ACC112 (cell line): ENCODE measurements around the gene ACER3.
"Not testable (repeated sequence)": the region's sequence is repeated elsewhere in the genome, so short reads cannot be mapped to it uniquely, and the experiment has no call there.

ENCODE experiments used
- H2AFZ ChIP-seq: fragments of 200-600 bp; sonication (generic); one replicate; pipeline ENCODE4 v1.6.0; 2017; ENCODE audit warnings: antibody characterized with exemption, low read length; ENCODE audit not compliant: unreplicated experiment
- H3K27ac ChIP-seq: fragments of 200-600 bp; sonication (generic); 2 replicates; pipeline ENCODE4 v1.5.1; 2014; ENCODE audit warnings: low read depth, mild to moderate bottlenecking, antibody characterized with exemption, low read length, moderate library complexity
- H3K27me3 ChIP-seq: fragments of 200-600 bp; sonication (generic); 2 replicates; pipeline ENCODE4 v1.6.1; 2014; ENCODE audit warnings: mild to moderate bottlenecking, antibody characterized with exemption, low read length, moderate library complexity, mixed read lengths; ENCODE audit not compliant: insufficient read depth
- H3K36me3 ChIP-seq: fragments of 200-600 bp; sonication (generic); 2 replicates; pipeline ENCODE4 v1.6.1; 2016; ENCODE audit warnings: mild to moderate bottlenecking, antibody characterized with exemption, low read length, moderate library complexity, mixed read lengths; ENCODE audit not compliant: insufficient read depth
- H3K4me1 ChIP-seq: fragments of 200-600 bp; sonication (generic); one replicate; pipeline ENCODE4 v1.6.1; 2016; ENCODE audit warnings: low read length, mixed read lengths; ENCODE audit not compliant: insufficient read depth, unreplicated experiment, control insufficient read depth
- H3K4me3 ChIP-seq: fragments of 200-600 bp; sonication (generic); 2 replicates; pipeline ENCODE4 v1.5.1; 2014; ENCODE audit warnings: mild to moderate bottlenecking, low read depth, low read length
- H3K79me2 ChIP-seq: fragments of 200-600 bp; sonication (generic); one replicate; pipeline ENCODE4 v1.6.0; 2016; ENCODE audit warnings: low read length; ENCODE audit not compliant: control insufficient read depth, unreplicated experiment, insufficient read depth

ACER3 gene

DNA sequence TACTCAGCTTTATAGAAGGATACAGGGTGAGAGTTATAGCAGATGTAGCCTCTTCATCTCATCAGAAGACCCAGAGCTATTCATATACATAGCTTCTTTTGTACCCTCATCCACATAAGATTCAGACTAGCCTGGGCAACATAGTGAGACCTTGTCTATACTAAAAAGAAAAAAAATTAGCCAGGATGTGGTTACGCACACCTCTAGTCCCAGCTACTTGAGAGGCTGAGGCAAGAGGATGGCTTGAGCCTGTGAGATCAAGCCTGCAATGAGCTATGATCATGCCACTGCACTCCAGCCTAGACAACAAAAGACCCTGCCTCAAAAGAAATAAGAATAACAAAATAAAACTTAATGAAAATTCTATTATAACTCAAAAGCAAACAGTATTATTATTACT, 136.8 kb downstream of the ACER3 start:
- no peaks in the 10 kb centered on the region; the same call in 1 of the 2 replicates for H3K36me3 ChIP-seq
- H3K27ac ChIP-seq, result no peak overlapping the region
- no peaks in the 10 kb centered on the region for H3K4me1 ChIP-seq
- H2AFZ ChIP-seq, result no peak overlapping the region
- H3K27me3 ChIP-seq, result no peaks in the 10 kb centered on the region
- H3K79me2 ChIP-seq, result no peaks in the 10 kb centered on the region
- no peak overlapping the region for H3K4me3 ChIP-seq

DNA sequence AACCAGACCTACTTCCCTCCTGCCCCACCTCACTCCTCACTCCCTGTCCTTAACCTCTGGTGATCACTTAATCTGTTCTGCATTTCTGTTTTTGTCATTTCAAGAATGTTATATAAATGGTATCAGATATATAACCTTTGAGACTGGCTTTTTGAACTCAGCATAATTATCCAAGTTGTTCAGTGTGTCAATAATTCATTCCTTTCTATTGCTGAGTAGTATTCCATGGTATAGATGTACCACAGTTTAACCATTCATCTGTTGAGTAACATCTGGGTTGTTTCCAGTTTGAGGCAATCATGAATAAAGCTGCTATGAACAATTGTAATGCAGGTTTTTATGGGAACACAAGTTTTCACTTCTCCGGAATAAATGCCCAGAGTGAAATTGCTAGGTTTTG, 138.9 kb downstream of the ACER3 start:
- H3K4me3 ChIP-seq, result no peak overlapping the region
- H3K27ac ChIP-seq, result no peak overlapping the region
- H3K79me2 ChIP-seq, result no peaks in the 10 kb centered on the region
- H3K27me3 ChIP-seq, result no peaks in the 10 kb centered on the region
- H3K36me3 ChIP-seq, result no peaks in the 10 kb centered on the region; the same call in 1 of the 2 replicates
- no peaks in the 10 kb centered on the region for H3K4me1 ChIP-seq
- no peak overlapping the region for H2AFZ ChIP-seq

DNA sequence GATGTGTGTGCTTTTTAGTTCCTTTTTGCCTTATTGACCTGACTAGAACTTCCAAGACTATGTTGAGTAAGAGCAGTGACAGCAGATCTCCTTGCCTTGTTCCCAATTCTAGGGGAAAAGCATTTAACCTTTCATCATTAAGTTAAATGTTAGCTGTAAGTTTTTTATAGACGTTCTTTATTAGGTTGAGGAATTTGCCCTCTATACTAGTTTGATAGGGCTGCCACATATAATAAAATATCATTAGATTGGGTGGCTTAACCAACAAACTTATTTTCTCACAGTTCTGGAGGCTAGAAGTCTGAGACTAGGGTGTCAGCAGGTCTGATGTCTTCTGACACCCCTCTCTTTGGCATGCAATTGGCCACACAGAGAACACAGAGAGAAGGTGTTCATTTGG, 140.9 kb downstream of the ACER3 start:
- no peak overlapping the region for H3K4me3 ChIP-seq
- no peak overlapping the region for H2AFZ ChIP-seq
- H3K27ac ChIP-seq, result no peak overlapping the region
- H3K27me3 ChIP-seq, result no peaks in the 10 kb centered on the region
- H3K79me2 ChIP-seq, result no peaks in the 10 kb centered on the region
- H3K4me1 ChIP-seq, result no peaks in the 10 kb centered on the region
- no peaks in the 10 kb centered on the region; the same call in 1 of the 2 replicates for H3K36me3 ChIP-seq

DNA sequence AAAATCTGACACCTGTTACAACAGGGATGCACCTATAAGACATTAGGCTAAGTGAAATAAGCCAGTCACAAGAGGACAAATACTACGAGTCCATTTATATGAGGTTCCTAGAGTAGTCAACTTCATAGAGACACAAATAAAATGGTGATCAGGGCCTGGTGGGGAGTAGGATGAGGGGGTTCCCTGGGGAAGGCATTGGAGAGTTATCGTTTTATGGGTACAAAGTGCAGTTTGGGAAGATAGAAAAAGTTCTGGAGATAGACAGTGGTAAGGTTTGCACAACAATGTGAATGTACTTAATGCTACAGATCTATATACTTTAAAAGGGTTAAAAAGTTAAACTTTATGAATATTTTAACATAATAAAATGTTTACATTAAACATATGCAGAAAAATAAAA, 142.1 kb downstream of the ACER3 start:
- H3K27me3 ChIP-seq, result no peaks in the 10 kb centered on the region
- H3K4me1 ChIP-seq, result no peaks in the 10 kb centered on the region
- H3K79me2 ChIP-seq, result no peaks in the 10 kb centered on the region
- H2AFZ ChIP-seq, result no peak overlapping the region
- H3K36me3 ChIP-seq, result no peaks in the 10 kb centered on the region; the same call in 1 of the 2 replicates
- no peak overlapping the region for H3K27ac ChIP-seq
- no peak overlapping the region for H3K4me3 ChIP-seq

DNA sequence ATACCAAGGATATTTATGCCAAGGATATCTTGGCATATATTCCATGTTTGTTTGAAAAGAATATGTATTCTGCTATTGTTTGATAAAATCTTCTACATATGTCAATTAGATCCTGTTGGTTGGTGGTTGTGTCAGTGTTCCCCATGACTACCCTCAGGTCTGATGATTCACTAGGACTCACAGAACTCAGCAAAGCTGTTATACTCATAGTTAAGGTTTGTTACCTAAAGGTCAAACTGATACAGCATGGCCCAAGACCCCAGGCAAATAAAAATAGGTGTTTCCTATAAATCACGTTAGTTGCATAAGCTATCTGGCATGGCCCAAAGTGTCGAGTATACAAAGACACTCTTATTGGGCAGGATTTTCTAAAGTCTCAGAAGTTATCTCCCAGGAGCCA, 143.2 kb downstream of the ACER3 start:
- no peaks in the 10 kb centered on the region for H3K4me1 ChIP-seq
- H3K27me3 ChIP-seq, result no peaks in the 10 kb centered on the region
- no peak overlapping the region for H3K4me3 ChIP-seq
- no peak overlapping the region for H3K27ac ChIP-seq
- H3K79me2 ChIP-seq, result no peaks in the 10 kb centered on the region
- 0 out of 2 replicates have a peak, but pooled peaks cover 3% of the 10 kb centered on the region for H3K36me3 ChIP-seq
- no peak overlapping the region for H2AFZ ChIP-seq

DNA sequence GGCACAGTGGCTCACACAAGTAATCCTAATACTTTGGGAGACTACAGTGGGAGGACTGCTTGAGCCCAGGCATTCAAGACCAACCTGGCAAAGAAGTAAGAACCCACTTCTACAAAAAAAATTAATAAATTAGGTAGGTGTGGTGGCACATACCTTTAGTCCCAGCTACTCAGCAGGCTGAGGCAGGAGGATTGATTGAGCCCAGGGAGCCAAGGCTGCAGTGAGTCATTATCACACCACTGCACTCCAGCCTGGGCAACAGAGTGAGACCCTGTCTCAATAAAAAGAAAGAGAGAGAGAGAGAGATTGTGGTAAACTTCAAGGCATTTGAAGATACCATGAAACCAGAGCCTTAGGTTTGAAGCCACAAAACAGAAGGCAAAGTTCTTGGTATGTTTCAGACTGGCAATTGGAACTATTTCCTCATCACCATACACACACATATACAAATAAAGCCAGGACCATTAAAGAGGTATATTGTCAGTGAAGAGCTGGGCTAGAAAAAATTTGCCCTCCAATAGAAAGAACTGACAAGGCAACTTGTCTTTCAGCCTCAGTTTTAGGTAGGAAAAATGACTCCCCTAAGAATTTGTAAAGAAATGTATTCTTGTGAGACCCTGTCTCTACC, 148.9 kb downstream of the ACER3 start:
- 0 out of 2 replicates have a peak, but pooled peaks cover 4% of the 10 kb centered on the region for H3K36me3 ChIP-seq
- H3K79me2 ChIP-seq, result no peaks in the 10 kb centered on the region
- H3K27ac ChIP-seq, result no peak overlapping the region
- no peaks in the 10 kb centered on the region for H3K27me3 ChIP-seq
- no peaks in the 10 kb centered on the region for H3K4me1 ChIP-seq
- H3K4me3 ChIP-seq, result no peak overlapping the region
- no peak overlapping the region for H2AFZ ChIP-seq

DNA sequence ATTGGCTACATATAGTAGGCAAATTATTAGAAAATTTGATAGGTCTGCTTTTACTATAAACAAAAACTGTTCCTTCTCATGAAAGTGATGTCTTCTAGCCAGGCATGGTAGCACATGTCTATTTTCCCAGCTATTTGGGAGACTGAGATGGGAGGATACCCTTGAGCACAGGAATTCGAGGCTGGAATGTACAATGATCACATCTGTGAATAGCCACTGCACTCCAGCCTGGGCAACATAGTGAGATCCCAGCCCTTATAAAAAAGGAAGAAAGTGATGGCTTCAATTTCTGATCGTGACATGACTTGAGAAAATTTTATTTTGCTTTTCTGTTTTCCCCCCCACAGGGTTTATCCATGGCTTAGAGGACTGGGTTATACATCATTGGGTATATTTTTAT, 154.0 kb downstream of the ACER3 start:
- no peaks in the 10 kb centered on the region for H3K27me3 ChIP-seq
- H2AFZ ChIP-seq, result no peak overlapping the region
- no peak overlapping the region for H3K27ac ChIP-seq
- H3K36me3 ChIP-seq, result no peaks in the 10 kb centered on the region
- H3K79me2 ChIP-seq, result no peaks in the 10 kb centered on the region
- peaks cover 9% of the 10 kb centered on the region for H3K4me1 ChIP-seq
- no peak overlapping the region for H3K4me3 ChIP-seq

DNA sequence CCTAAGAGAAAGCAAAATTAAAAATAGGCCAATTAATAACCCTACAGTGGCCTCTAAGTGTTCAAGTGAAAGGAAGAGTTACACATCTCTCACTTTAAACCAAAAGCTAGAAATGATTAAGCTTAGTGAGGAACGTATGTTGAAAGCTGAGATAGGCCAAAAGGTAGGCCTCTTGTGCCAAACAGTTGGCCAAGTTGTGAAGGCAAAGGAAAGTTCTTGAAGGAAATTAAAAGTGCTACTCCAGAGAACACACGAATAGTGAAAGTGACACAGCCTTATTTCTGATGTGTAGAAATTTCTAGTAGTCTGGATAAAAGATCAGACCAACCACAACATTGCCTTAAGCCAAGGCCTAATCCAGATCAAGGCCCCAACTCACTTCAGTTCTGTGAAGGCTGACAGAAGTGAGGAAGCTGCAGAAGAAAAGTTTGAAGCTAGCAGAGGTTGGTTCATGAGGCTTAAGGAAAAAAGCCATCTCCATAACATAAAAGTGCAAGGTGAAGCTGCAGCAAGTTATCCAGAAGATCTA, 157.7 kb downstream of the ACER3 start:
- not testable (repeated sequence) for H3K79me2 ChIP-seq, H3K27ac ChIP-seq, H3K4me3 ChIP-seq, H2AFZ ChIP-seq, H3K36me3 ChIP-seq, H3K27me3 ChIP-seq
- peaks cover 24% of the 10 kb centered on the region for H3K4me1 ChIP-seq

DNA sequence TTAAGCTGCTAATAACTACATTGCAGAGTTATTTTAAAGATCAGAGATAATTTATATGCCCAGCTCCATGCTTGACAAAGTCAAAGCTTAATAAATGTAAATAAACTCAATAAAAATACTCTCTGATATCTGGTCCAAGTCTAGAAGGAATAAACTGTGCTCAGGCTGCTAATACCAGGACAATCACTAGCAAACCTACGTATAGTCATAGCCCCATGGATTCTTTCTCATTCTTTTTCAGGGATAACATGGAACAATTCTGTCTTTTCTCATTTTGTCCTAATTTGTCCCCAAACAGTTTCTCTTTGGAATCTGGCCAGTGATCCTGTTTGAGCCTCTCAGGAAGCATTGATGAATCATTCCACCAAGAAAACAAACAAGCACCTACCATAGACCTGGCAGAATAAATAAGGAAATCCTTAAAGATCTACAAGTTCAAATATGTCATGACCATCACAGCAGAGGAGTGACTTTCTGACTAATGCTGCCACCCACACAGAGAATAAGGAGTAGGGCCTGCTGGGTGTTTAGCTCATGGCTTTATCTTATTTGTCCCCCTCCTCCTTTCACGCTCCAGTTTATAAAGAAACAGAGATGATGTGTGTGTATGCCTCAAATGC, 159.4 kb downstream of the ACER3 start:
- Histone ChIP-seq H3K27me3 (no peaks in the 10 kb centered on the region), H3K36me3 (no peaks in the 10 kb centered on the region), H3K79me2 (no peaks in the 10 kb centered on the region), H3K4me3 (no peak overlapping the region), H3K4me1 (peaks cover 24% of the 10 kb centered on the region), H3K27ac (peak overlapping the region; percentile 34), H2AFZ (no peak overlapping the region)

DNA sequence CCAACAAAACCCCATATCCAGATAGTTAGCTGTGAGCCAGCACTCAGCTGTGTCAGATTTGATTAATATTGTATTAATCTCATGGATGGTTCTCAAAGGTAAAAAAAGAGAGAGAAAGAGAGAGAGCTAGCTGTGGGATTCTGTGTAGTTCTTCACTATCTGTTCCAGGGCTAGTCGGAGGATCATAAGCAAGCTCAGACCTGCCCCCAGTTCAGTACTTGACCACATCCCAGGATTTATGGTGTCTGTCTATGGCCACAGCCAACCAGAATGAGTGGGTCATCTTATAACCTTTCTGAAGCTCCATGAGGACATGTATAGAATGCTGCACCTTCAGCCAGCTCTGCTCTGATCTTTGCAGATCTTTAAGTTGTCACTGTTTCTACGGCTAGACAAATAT, 160.0 kb downstream of the ACER3 start:
- Histone ChIP-seq H3K79me2 (no peaks in the 10 kb centered on the region), H3K27ac (peak overlapping the region; percentile 24; the same call in 1 of the 2 replicates), H2AFZ (no peak overlapping the region), H3K27me3 (no peaks in the 10 kb centered on the region), H3K36me3 (no peaks in the 10 kb centered on the region), H3K4me1 (peaks cover 21% of the 10 kb centered on the region), H3K4me3 (no peak overlapping the region)

DNA sequence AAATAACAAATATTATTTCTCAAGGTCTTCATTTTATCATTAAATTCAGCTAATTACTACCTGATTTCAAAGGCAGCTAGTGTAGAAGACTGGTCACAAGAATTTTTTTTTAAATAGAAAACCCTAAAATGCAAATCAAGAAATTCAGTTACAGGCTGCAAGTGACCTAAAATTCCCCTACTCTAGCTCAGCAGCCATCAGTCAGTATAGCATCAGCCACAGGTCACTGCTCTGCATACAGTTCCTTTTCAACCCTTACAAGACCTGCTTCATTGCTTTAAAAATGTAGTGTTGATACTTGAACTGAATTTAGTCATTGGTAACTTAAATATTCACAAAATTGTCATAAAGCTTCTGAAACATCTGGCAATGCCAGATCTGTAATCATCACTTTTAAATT, 164.0 kb downstream of the ACER3 start:
- H3K27me3 ChIP-seq, result 0 out of 2 replicates have a peak, but pooled peaks cover under 1% of the 10 kb centered on the region
- H3K36me3 ChIP-seq, result no peaks in the 10 kb centered on the region
- no peak overlapping the region for H3K4me3 ChIP-seq
- no peak overlapping the region for H2AFZ ChIP-seq
- no peaks in the 10 kb centered on the region for H3K79me2 ChIP-seq
- H3K27ac ChIP-seq, result no peak overlapping the region
- H3K4me1 ChIP-seq, result peaks cover 15% of the 10 kb centered on the region
